ENCODE data around the gene KCTD4. TPM values are rescaled to one million over a fixed set of nuclear protein-coding genes. Genes with fewer than 3 reads are reported as not detected.

The KCTD4 gene
- total RNA-seq, 2 experiments from 2014 or later, result not detected

- no peak for DNase-seq
- Mint-ChIP-seq H3K9me3 (no peaks in the 10 kb centered on the region), H3K27ac (no peak overlapping the region), H3K4me3 (no peak overlapping the region), H3K27me3 (no peaks in the 10 kb centered on the region), H3K36me3 (ENCODE audit: low read depth) (peaks cover 7% of the 10 kb centered on the region), H3K4me1 (ENCODE audit: low read depth) (peaks cover 5% of the 10 kb centered on the region)
- H3K4me1 ChIP-seq (ENCODE audit: insufficient read depth, low read length), result no peaks in the 10 kb centered on the region
- H3K4me3 ChIP-seq (ENCODE audit: low read length), result no peak overlapping the region
- TF ChIP-seq, protein P1, sequence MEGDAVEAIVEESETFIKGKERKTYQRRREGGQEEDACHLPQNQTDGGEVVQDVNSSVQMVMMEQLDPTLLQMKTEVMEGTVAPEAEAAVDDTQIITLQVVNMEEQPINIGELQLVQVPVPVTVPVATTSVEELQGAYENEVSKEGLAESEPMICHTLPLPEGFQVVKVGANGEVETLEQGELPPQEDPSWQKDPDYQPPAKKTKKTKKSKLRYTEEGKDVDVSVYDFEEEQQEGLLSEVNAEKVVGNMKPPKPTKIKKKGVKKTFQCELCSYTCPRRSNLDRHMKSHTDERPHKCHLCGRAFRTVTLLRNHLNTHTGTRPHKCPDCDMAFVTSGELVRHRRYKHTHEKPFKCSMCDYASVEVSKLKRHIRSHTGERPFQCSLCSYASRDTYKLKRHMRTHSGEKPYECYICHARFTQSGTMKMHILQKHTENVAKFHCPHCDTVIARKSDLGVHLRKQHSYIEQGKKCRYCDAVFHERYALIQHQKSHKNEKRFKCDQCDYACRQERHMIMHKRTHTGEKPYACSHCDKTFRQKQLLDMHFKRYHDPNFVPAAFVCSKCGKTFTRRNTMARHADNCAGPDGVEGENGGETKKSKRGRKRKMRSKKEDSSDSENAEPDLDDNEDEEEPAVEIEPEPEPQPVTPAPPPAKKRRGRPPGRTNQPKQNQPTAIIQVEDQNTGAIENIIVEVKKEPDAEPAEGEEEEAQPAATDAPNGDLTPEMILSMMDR (IDR thresholded peaks at IDR 0.05), result no peak
- POLR2A ChIA-PET, result no interaction called here
- H3K27ac ChIP-seq (ENCODE audit: low read depth in 1 of 2, low read length in 2 of 2), result no peak overlapping the region
- H3K9me3 ChIP-seq (ENCODE audit: control insufficient read depth in 1 of 2, insufficient read depth in 1 of 2, low read length in 2 of 2), result no peaks in the 10 kb centered on the region
- CTCF ChIA-PET, result no interaction called here
- no peak for ATAC-seq (ENCODE audit: poor library complexity)
- intact Hi-C loops (cut with DNase I, micrococcal nuclease), result no loop called here
- no peaks in the 10 kb centered on the region for H3K36me3 ChIP-seq (ENCODE audit: insufficient read depth, low read length)
- no peaks in the 10 kb centered on the region for H3K27me3 ChIP-seq (ENCODE audit: control insufficient read depth in 1 of 2, insufficient read depth in 2 of 2, low read length in 2 of 2)
Observed at GRCh38 chr13:45226024-45226423, 25.2 kb upstream of the KCTD4 start.

DNA sequence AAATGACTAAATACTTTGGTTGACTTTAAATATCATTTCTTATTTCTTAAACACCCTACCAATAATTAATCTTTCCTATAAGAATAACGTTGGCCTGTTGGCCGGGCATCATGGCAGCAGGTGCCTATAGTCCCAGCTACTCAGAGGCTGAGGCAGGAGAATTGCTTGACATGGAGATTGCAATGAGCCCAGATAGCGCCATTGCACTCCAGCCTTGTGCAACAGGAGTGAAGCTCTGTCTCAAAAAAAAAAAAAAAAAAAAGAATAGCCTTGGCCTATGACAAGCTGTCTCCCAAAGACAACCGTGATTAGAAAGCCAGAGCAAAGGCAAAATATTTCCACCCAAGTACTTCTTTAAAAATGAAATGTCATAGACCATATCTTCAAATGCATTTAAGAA, 24.5 kb upstream of the KCTD4 start:
- no peaks in the 10 kb centered on the region for H3K9me3 ChIP-seq (ENCODE audit: control insufficient read depth in 1 of 2, insufficient read depth in 1 of 2, low read length in 2 of 2)
- intact Hi-C loops (cut with DNase I, micrococcal nuclease), result no loop called here
- ChIA-PET POLR2A (no interaction called here), CTCF (no interaction called here)
- H3K4me3 ChIP-seq (ENCODE audit: low read length), result no peak overlapping the region
- TF ChIP-seq, protein P1 (IDR thresholded peaks at IDR 0.05), result no peak
- Mint-ChIP-seq H3K4me3 (no peak overlapping the region), H3K9me3 (no peaks in the 10 kb centered on the region), H3K27ac (no peak overlapping the region), H3K27me3 (no peaks in the 10 kb centered on the region), H3K36me3 (ENCODE audit: low read depth) (peaks cover 7% of the 10 kb centered on the region), H3K4me1 (ENCODE audit: low read depth) (peaks cover 5% of the 10 kb centered on the region)
- no peaks in the 10 kb centered on the region for H3K27me3 ChIP-seq (ENCODE audit: control insufficient read depth in 1 of 2, insufficient read depth in 2 of 2, low read length in 2 of 2)
- H3K27ac ChIP-seq (ENCODE audit: low read depth in 1 of 2, low read length in 2 of 2), result no peak overlapping the region
- H3K36me3 ChIP-seq (ENCODE audit: insufficient read depth, low read length), result peaks cover 2% of the 10 kb centered on the region
- H3K4me1 ChIP-seq (ENCODE audit: insufficient read depth, low read length), result no peaks in the 10 kb centered on the region
- ATAC-seq (ENCODE audit: poor library complexity) (no peak), DNase-seq (no peak)

DNA sequence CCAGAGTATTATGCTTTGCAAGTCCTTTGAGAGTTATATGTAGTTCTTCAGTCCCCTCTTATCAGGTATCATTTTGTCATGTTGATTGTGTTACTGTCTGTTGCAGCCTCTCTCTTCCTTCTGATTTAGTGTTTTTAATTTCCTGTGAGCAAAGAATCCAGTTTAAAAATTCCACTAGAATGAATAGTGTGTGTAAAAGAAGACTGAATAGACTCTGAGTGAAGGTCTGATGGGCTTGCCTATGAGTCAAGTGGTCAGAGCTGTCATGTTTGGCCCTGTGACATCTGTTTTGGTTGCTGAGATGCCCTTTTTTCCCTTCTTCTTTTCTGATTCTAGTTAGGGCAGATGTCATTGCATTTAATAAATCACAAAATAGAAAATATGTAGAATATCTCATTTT, 23.3 kb upstream of the KCTD4 start:
- Mint-ChIP-seq H3K4me3 (no peak overlapping the region), H3K36me3 (ENCODE audit: low read depth) (peaks cover 7% of the 10 kb centered on the region), H3K27me3 (no peaks in the 10 kb centered on the region), H3K4me1 (ENCODE audit: low read depth) (peaks cover 5% of the 10 kb centered on the region), H3K9me3 (no peaks in the 10 kb centered on the region), H3K27ac (no peak overlapping the region)
- TF ChIP-seq, protein P1 (IDR thresholded peaks at IDR 0.05), result no peak
- Histone ChIP-seq H3K4me1 (ENCODE audit: insufficient read depth, low read length) (no peaks in the 10 kb centered on the region), H3K36me3 (ENCODE audit: insufficient read depth, low read length) (peaks cover 2% of the 10 kb centered on the region), H3K9me3 (ENCODE audit: control insufficient read depth in 1 of 2, insufficient read depth in 1 of 2, low read length in 2 of 2) (no peaks in the 10 kb centered on the region), H3K27ac (ENCODE audit: low read depth in 1 of 2, low read length in 2 of 2) (no peak overlapping the region), H3K4me3 (ENCODE audit: low read length) (no peak overlapping the region), H3K27me3 (ENCODE audit: control insufficient read depth in 1 of 2, insufficient read depth in 2 of 2, low read length in 2 of 2) (no peaks in the 10 kb centered on the region)
- DNase-seq, result no peak
- intact Hi-C loops (cut with DNase I, micrococcal nuclease), result no loop called here
- POLR2A ChIA-PET, result no interaction called here
- no peak for ATAC-seq (ENCODE audit: poor library complexity)
- CTCF ChIA-PET, result no interaction called here

Data from CD4-positive, alpha-beta T cell (primary cell).